ENCODE results near the gene E2F2. TPM values are rescaled to one million over a fixed set of nuclear protein-coding genes. Genes with fewer than 3 reads are reported as not detected.

Gene E2F2
- total and polyA plus RNA-seq, 2 of the 4 experiments (the other 2 are of a cell fraction) = 0.36 to 0.51 TPM

DNA sequence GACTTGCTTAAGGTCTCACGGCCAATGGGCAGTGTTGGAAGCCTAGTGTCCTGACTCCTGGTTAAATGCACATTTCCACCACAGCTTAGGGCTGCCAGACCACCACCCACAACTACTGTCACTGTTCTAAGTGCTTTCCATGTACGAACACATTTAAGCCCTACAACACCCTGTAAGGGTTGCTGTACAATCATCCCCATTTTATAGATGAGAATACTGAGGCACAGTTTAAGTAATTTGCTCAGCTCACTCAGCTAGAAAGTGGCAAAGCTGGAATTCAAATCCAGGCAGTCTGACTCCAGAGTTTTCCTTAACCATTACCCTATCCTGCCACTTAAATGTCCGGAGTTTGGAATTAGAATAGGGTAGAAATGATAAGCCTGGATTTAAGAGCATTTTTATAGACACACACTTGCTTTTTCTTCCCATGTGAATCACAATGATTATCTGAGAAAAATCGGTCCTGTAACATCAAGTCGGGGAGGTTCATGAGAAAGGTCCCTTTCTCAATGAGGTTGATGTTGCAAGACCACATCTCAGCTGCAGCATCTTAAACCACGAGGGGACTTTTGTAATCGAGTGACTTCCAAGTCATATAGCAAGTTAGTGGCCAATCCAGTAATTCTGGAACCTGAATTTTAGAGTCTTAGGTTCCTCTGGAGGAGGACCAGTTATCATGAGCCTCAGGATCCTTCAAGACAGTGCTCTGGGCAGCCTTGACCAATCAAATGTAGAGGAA lies 8.6 kb downstream of the E2F2 start:
- Histone ChIP-seq H3K4me1 (ENCODE audit: control insufficient read depth, insufficient read depth, low read length) (no peaks in the 10 kb centered on the region), H3K56ac (ENCODE audit: extremely low read depth, insufficient read depth, low read length) (no peak overlapping the region), H2AK9ac (replicated peaks; ENCODE audit: low read depth, low read length, poor library complexity) (no peak overlapping the region), H3K4me2 (ENCODE audit: low read depth, low read length) (no peak overlapping the region), H3K9me1 (ENCODE audit: insufficient read depth, low read length) (peaks cover 2% of the 10 kb centered on the region; the same call in 1 of the 2 replicates), H3K4ac (ENCODE audit: low read depth, low read length) (no peak overlapping the region), H4K8ac (ENCODE audit: low read depth in 2 of 2, low read length in 2 of 2) (no peak overlapping the region), H2BK5ac (ENCODE audit: low read depth, low read length, poor library complexity, severe bottlenecking) (no peak overlapping the region), H3K23ac (ENCODE audit: low read depth, low read length) (no peak overlapping the region), H2BK120ac (ENCODE audit: low read depth, low read length) (no peak overlapping the region), H3K79me1 (ENCODE audit: low read depth in 1 of 2, low read length in 2 of 2) (no peaks in the 10 kb centered on the region; a peak in 1 of 4 replicates), H3K36me3 (ENCODE audit: control insufficient read depth, insufficient read depth, low read length) (no peaks in the 10 kb centered on the region), H4K5ac (ENCODE audit: low read depth, low read length) (no peak overlapping the region), H2AFZ (replicated peaks; ENCODE audit: low read length, poor library complexity) (peak overlapping the region; percentile 57), H3K27me3 (ENCODE audit: control insufficient read depth, insufficient read depth, low read length) (no peaks in the 10 kb centered on the region), H3K9me3 (ENCODE audit: control insufficient read depth, insufficient read depth, low read length) (no peaks in the 10 kb centered on the region), H4K91ac (ENCODE audit: insufficient read depth, low read depth, low read length) (no peak overlapping the region), H3K18ac (ENCODE audit: low read depth, low read length) (no peak overlapping the region), H2BK20ac (ENCODE audit: low read depth, low read length) (no peak overlapping the region), H3K4me3 (ENCODE audit: insufficient read depth, low read depth, low read length) (no peak overlapping the region), H2AK5ac (ENCODE audit: low read depth, low read length) (no peak overlapping the region), H4K20me1 (ENCODE audit: insufficient read depth, low read length) (no peaks in the 10 kb centered on the region), H3K14ac (replicated peaks; ENCODE audit: low read depth, low read length) (no peak overlapping the region), H2BK15ac (ENCODE audit: low read depth, low read length) (no peak overlapping the region), H3K9ac (ENCODE audit: low read depth, low read length) (no peak overlapping the region), H3K27ac (ENCODE audit: insufficient read depth, low read length) (no peak overlapping the region)
- DNase-seq (peak; percentile 16), ATAC-seq (ENCODE audit: low read depth) (no peak)
- ChIA-PET CTCF (interaction anchor here (1.1 kb wide), 1 partner anchor 25 kb away, joined by 3 read pairs; no protein-coding TSS in a partner anchor), POLR2A (ENCODE audit: unreplicated experiment) (no interaction called here)
- TF ChIP-seq CEBPB (IDR thresholded peaks at IDR 0.05; ENCODE audit: low read depth, low read length) (peak; percentile 12; the same call in 1 of the 2 replicates), NFE2L2 (IDR thresholded peaks at IDR 0.05; ENCODE audit: low read depth, low read length) (no peak)
- in situ Hi-C loops (cut with MboI; ENCODE audit: low sequenced_read_pairs) (no loop called here), intact Hi-C loops (cut with micrococcal nuclease) (no loop called here), dilution Hi-C loops (cut with HindIII; ENCODE audit: low sequenced_read_pairs, unreplicated experiment) (no loop called here)
- BruUV-seq (replicated peaks) = no TSS peak
- WGBS, 2 experiments (ENCODE audit: extremely low coverage in 2 of 2, insufficient read length in 1 of 2) = 94% methylated on average over 2 of the region's 7 CpGs; no CpG with 5 or more reads in 1 of the 2 experiments

All from IMR-90 (cell line).